ENCODE results near the gene ZMYM4.

ZMYM4 gene

DNA sequence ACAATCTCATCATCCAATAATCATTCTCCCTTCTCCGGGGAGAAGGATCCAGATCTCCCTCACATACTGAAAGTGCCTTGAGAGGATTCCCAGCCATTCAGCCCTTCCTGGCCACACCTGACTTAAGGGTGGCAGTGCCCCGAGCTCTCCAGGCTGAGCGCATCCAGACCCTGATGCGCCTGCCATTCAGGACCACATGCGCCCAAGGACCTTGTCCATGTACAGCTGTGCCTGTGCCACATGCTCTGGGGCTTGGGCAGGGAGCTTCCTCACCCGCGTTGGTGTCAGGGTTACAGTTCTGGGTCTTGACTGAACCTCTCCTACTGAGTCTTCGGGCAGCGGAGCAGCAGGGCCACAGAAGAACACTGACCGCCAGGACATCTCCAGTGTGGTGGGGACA, 167.6 kb downstream of the ZMYM4 start:
- H3K4me3 ChIP-seq (ENCODE audit: low read depth, low read length) = no peak overlapping the region
- TF ChIP-seq, protein P1, sequence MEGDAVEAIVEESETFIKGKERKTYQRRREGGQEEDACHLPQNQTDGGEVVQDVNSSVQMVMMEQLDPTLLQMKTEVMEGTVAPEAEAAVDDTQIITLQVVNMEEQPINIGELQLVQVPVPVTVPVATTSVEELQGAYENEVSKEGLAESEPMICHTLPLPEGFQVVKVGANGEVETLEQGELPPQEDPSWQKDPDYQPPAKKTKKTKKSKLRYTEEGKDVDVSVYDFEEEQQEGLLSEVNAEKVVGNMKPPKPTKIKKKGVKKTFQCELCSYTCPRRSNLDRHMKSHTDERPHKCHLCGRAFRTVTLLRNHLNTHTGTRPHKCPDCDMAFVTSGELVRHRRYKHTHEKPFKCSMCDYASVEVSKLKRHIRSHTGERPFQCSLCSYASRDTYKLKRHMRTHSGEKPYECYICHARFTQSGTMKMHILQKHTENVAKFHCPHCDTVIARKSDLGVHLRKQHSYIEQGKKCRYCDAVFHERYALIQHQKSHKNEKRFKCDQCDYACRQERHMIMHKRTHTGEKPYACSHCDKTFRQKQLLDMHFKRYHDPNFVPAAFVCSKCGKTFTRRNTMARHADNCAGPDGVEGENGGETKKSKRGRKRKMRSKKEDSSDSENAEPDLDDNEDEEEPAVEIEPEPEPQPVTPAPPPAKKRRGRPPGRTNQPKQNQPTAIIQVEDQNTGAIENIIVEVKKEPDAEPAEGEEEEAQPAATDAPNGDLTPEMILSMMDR (IDR thresholded peaks at IDR 0.05; ENCODE audit: low read depth, low read length, missing control alignments) = no peak
- no peak for DNase-seq (ENCODE audit: low read depth)

- H3K4me3 ChIP-seq (ENCODE audit: low read depth, low read length) = no peak overlapping the region
- TF ChIP-seq, protein P1 (IDR thresholded peaks at IDR 0.05; ENCODE audit: low read depth, low read length, missing control alignments) = no peak
- DNase-seq (ENCODE audit: low read depth) = no peak
Measured at GRCh38 chr1:35437200-35437599, 168.7 kb downstream of the ZMYM4 start.

DNA sequence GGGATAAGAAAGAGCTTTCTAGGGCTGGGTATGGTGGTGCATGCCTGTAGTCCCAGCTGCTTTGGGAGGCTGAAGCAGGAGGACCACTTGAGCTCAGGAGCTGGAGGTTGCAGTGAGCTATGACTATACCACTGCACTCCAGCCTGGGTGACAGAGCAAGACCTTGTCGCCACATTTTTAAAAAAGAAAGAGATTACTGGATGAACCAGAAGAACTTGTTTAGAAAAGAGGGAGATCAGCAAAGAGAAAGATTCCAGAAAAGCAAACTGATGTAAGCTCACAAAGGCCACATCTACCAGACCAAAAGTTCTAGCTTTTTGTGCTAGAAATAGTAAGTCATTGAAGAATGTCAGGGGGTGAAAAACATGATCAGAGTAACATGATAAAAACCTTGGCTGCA, 171.1 kb downstream of the ZMYM4 start:
- TF ChIP-seq, protein P1 (IDR thresholded peaks at IDR 0.05; ENCODE audit: low read depth, low read length, missing control alignments) = no peak
- H3K4me3 ChIP-seq (ENCODE audit: low read depth, low read length) = no peak overlapping the region
- no peak for DNase-seq (ENCODE audit: low read depth)

DNA sequence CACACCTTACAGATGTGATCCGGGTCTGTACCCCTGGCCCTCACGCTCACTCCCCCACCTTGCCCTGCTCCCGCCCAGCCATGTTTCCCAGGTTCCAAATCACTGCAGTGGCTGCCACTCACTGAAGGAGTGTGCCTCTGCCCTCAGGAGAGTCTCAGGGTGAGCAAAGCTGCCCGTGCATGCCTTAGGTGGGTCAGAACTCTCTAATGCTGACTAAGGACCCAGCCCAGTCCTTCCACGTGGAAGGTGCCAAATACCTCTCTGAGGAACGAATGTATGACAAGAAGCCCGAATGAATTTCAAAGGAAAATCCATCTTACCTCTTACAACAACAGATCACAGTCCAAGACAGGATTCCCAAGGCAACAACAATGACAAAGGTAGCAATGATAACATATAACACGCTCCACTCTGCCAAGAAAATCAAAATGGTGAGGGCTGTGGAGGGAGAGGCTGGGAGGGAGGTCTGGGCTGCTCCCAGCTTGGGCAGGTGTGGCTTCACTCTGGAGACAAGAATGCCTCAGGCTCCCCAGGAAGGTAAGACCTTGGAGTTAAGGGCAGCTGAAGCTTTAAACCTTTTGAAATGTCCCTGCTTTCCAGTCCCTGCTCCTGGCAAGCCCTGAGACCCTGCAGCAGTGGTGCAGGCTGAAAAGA, 173.5 kb downstream of the ZMYM4 start:
- H3K4me3 ChIP-seq (ENCODE audit: low read depth, low read length) = no peak overlapping the region
- TF ChIP-seq, protein P1 (IDR thresholded peaks at IDR 0.05; ENCODE audit: low read depth, low read length, missing control alignments) = no peak
- no peak for DNase-seq (ENCODE audit: low read depth)

- H3K4me3 ChIP-seq (ENCODE audit: low read depth, low read length) = no peak overlapping the region
- TF ChIP-seq, protein P1 (IDR thresholded peaks at IDR 0.05; ENCODE audit: low read depth, low read length, missing control alignments) = no peak
- DNase-seq (ENCODE audit: low read depth) = no peak
Measured at GRCh38 chr1:35442734-35443133, 174.2 kb downstream of the ZMYM4 start.

DNA sequence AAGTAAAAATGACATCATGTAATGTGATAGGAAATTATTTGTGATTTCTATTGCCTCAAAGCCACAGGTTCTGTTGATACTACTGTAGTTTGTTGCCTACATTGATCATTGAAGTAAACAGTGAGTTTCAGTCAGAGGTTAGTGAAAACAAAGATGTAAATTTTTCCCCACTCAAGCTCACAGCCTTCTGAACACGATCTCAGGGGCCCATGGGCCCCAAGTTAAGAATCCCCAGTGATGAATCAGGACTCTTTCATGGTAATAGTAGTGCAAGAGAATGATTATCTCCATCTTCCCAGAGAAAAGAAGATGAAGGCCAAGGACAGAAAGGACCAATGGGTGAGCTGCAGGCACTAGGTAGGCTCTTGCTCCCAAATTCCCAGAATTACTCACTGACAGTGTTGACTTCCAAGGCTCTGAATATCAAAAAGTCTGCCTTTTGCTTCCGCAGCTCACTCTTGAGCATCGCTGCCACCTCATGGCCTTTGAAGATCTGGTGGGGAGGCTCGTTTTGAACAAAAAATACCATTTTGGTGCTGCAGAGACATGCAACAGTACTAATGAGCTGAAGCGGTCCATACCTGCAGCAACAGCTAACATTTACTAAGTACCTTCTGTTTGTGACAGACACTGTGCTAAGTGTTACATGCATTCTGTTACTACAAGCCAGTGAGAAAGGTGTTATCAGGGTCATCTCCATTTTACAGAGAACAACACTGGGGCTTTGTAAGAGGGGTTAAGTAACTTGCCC, 175.4 kb downstream of the ZMYM4 start:
- no peak for DNase-seq (ENCODE audit: low read depth)
- no peak overlapping the region for H3K4me3 ChIP-seq (ENCODE audit: low read depth, low read length)
- TF ChIP-seq, protein P1 (IDR thresholded peaks at IDR 0.05; ENCODE audit: low read depth, low read length, missing control alignments) = no peak

DNA sequence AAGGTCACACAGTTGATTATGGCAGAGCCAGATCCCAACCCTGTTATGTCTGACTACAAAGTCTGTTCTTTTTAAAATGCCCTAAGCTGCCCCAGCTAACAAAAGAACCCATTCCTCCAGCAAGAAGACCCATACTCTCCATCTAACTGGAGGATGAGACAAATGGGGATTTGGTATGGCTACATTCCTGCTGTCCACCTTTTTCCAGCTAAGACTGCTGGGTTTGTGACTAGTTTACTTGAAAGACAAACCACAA, 175.9 kb downstream of the ZMYM4 start:
- TF ChIP-seq, protein P1 (IDR thresholded peaks at IDR 0.05; ENCODE audit: low read depth, low read length, missing control alignments) = no peak
- no peak for DNase-seq (ENCODE audit: low read depth)
- H3K4me3 ChIP-seq (ENCODE audit: low read depth, low read length) = no peak overlapping the region
